ENCODE results near the gene PSG2. TPM values are rescaled to one million over a fixed set of nuclear protein-coding genes. Genes with fewer than 3 reads are reported as not detected.
"Not testable (repeated sequence)": the region's sequence is repeated elsewhere in the genome, so short reads cannot be mapped to it uniquely, and the experiment has no call there.

PSG2 gene
- total and polyA plus RNA-seq, 2 donors (not counting 3 experiments of a cell fraction or from before 2014, with no cell fraction given): not detected

DNA sequence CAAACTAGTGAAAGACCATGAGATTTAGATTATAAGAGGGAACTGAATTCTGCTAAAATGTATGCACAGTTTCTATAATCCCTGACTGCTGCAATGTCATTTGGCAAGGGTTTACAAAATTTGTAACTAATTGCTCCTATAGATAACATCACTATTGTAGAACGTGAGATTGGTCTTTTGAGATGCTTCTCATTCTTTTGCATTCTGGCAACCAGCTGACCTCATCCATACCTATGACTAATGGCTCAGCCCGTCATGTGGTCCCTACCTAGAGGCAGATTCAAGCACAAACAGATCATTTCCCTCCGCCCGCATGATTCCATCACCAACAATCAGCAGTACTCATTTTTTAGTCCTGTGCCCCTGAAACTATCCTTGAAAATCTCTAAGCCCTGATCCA lies 60.4 kb downstream of the PSG2 start:
- H3K9me3 ChIP-seq (replicated peaks; ENCODE audit: control insufficient read depth, insufficient read depth, low read length); H3K27ac ChIP-seq (ENCODE audit: insufficient read depth, low read depth, low read length); H3K4me2 ChIP-seq (ENCODE audit: insufficient read depth, low read length); H2AFZ ChIP-seq (ENCODE audit: low read depth, low read length); POLR2A ChIA-PET; FAIRE-seq; H3K79me2 ChIP-seq (ENCODE audit: control insufficient read depth, insufficient read depth, low read length); H3K4me1 ChIP-seq (ENCODE audit: control insufficient read depth, extremely low read depth, insufficient read depth, low read length); H3K9ac ChIP-seq (replicated peaks; ENCODE audit: extremely low read depth, insufficient read depth, low read length); dilution Hi-C loops (cut with MboI; ENCODE audit: extremely low pct_ligation_motif_present, low sequenced_read_pairs); H4K20me1 ChIP-seq (replicated peaks; ENCODE audit: control insufficient read depth, extremely low read depth, insufficient read depth, low read length); H3K9me1 ChIP-seq (replicated peaks; ENCODE audit: control insufficient read depth, extremely low read depth, insufficient read depth, low read length); H3K4me3 ChIP-seq (replicated peaks in 1 of 3; ENCODE audit: insufficient read depth in 1 of 3, low read depth in 1 of 3, low read length in 3 of 3); BruUV-seq (replicated peaks); H3K36me3 ChIP-seq (ENCODE audit: control insufficient read depth in 2 of 2, extremely low read depth in 1 of 2, insufficient read depth in 2 of 2, low read length in 2 of 2); H3K27me3 ChIP-seq (ENCODE audit: control insufficient read depth in 2 of 2, insufficient read depth in 2 of 2, low read length in 2 of 2); intact Hi-C loops (cut with micrococcal nuclease); CTCF ChIA-PET; DNase-seq (ENCODE audit: low read depth, low spot score): not testable (repeated sequence)

DNA sequence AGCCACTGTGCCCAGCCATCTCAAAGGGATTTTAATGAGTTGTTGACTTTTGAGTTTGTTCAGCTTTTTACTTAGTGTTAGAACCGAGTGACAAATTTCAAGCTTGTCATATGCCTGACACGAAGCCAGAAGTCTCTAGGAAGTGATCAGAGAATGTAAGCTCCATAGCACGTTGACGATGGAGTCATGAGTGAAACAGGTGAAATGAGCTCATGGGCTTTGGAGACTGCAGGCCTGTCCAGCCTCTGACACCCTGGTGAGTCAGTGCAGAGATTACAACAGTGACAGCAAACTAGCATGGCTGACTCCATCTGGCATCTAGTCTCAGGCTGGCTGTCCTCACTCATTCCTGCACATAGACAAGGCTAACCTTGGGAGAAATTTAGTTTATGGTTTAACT lies 60.9 kb downstream of the PSG2 start:
- H4K20me1 ChIP-seq (replicated peaks; ENCODE audit: control insufficient read depth, extremely low read depth, insufficient read depth, low read length); H3K4me3 ChIP-seq (replicated peaks in 1 of 3; ENCODE audit: insufficient read depth in 1 of 3, low read depth in 1 of 3, low read length in 3 of 3); DNase-seq (ENCODE audit: low read depth, low spot score); BruUV-seq (replicated peaks); H3K9ac ChIP-seq (replicated peaks; ENCODE audit: extremely low read depth, insufficient read depth, low read length); H3K9me1 ChIP-seq (replicated peaks; ENCODE audit: control insufficient read depth, extremely low read depth, insufficient read depth, low read length); H2AFZ ChIP-seq (ENCODE audit: low read depth, low read length); H3K27ac ChIP-seq (ENCODE audit: insufficient read depth, low read depth, low read length); H3K79me2 ChIP-seq (ENCODE audit: control insufficient read depth, insufficient read depth, low read length); intact Hi-C loops (cut with micrococcal nuclease); H3K4me1 ChIP-seq (ENCODE audit: control insufficient read depth, extremely low read depth, insufficient read depth, low read length); FAIRE-seq; H3K36me3 ChIP-seq (ENCODE audit: control insufficient read depth in 2 of 2, extremely low read depth in 1 of 2, insufficient read depth in 2 of 2, low read length in 2 of 2); POLR2A ChIA-PET; H3K4me2 ChIP-seq (ENCODE audit: insufficient read depth, low read length); H3K27me3 ChIP-seq (ENCODE audit: control insufficient read depth in 2 of 2, insufficient read depth in 2 of 2, low read length in 2 of 2); dilution Hi-C loops (cut with MboI; ENCODE audit: extremely low pct_ligation_motif_present, low sequenced_read_pairs); H3K9me3 ChIP-seq (replicated peaks; ENCODE audit: control insufficient read depth, insufficient read depth, low read length); CTCF ChIA-PET: not testable (repeated sequence)

DNA sequence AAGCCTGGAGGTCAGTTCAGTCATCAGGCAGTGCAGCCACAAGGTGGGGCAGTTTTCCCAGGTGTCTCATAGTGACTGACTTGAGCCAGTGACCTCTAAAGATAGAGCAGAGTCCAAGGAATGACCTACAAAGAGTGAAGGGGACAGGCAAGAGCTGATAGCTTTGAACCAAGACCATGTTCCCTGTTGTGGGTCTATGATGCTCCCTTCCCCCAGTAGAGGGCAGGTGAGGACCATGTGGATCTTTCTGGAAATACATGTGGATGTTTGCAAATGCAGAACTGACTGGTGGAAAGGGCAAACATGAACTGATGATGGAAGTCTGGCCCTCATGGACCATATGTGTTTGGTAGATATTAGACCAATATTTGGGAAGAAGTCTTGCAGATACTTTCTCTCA lies 62.9 kb downstream of the PSG2 start:
- BruUV-seq (replicated peaks); H3K4me1 ChIP-seq (ENCODE audit: control insufficient read depth, extremely low read depth, insufficient read depth, low read length); H3K9me1 ChIP-seq (replicated peaks; ENCODE audit: control insufficient read depth, extremely low read depth, insufficient read depth, low read length); H3K9ac ChIP-seq (replicated peaks; ENCODE audit: extremely low read depth, insufficient read depth, low read length); FAIRE-seq; H3K4me3 ChIP-seq (replicated peaks in 1 of 3; ENCODE audit: insufficient read depth in 1 of 3, low read depth in 1 of 3, low read length in 3 of 3); POLR2A ChIA-PET; DNase-seq (ENCODE audit: low read depth, low spot score); dilution Hi-C loops (cut with MboI; ENCODE audit: extremely low pct_ligation_motif_present, low sequenced_read_pairs); H3K36me3 ChIP-seq (ENCODE audit: control insufficient read depth in 2 of 2, extremely low read depth in 1 of 2, insufficient read depth in 2 of 2, low read length in 2 of 2); intact Hi-C loops (cut with micrococcal nuclease); H4K20me1 ChIP-seq (replicated peaks; ENCODE audit: control insufficient read depth, extremely low read depth, insufficient read depth, low read length); H3K79me2 ChIP-seq (ENCODE audit: control insufficient read depth, insufficient read depth, low read length); CTCF ChIA-PET; H3K27me3 ChIP-seq (ENCODE audit: control insufficient read depth in 2 of 2, insufficient read depth in 2 of 2, low read length in 2 of 2); H2AFZ ChIP-seq (ENCODE audit: low read depth, low read length); H3K4me2 ChIP-seq (ENCODE audit: insufficient read depth, low read length); H3K27ac ChIP-seq (ENCODE audit: insufficient read depth, low read depth, low read length); H3K9me3 ChIP-seq (replicated peaks; ENCODE audit: control insufficient read depth, insufficient read depth, low read length): not testable (repeated sequence)

Other genes starting within 250 kb of the PSG2 start
- not detected in 2 replicates for gene PSG1, start 203.0 kb downstream of the PSG2 start, total RNA-seq
- gene PSG1, start 203.0 kb downstream of the PSG2 start, polyA plus RNA-seq: not detected in 2 replicates
- gene PSG6, start 164.8 kb downstream of the PSG2 start, total RNA-seq: not detected in 2 replicates
- not detected in 2 replicates for gene PSG6, start 164.8 kb downstream of the PSG2 start, polyA plus RNA-seq
- not detected in 2 replicates for gene PSG7, start 145.5 kb downstream of the PSG2 start, total RNA-seq
- gene PSG7, start 145.5 kb downstream of the PSG2 start, polyA plus RNA-seq: not detected in 2 replicates
- not detected in 2 replicates for gene PSG11, start 56.2 kb downstream of the PSG2 start, total RNA-seq
- not detected in 2 replicates for gene PSG11, start 56.2 kb downstream of the PSG2 start, polyA plus RNA-seq
- not detected in 2 replicates for gene PSG5, start 103.8 kb upstream of the PSG2 start, total RNA-seq
- gene PSG5, start 103.8 kb upstream of the PSG2 start, polyA plus RNA-seq: not detected in 2 replicates
- gene PSG4, start 122.9 kb upstream of the PSG2 start, total RNA-seq: 3.6 TPM in 1 of 2 replicates, not detected in the other
- 0.29 and 0.30 TPM in 2 replicates for gene PSG4, start 122.9 kb upstream of the PSG2 start, polyA plus RNA-seq
- not detected in 2 replicates for gene PSG9, start 186.8 kb upstream of the PSG2 start, total RNA-seq
- gene PSG9, start 186.8 kb upstream of the PSG2 start, polyA plus RNA-seq: not detected in 2 replicates